ENCODE measurements around the gene PARD3. TPM values are rescaled to one million over a fixed set of nuclear protein-coding genes. Genes with fewer than 3 reads are reported as not detected.

PARD3 gene
- total RNA-seq (2014; rRNA removed) (149 and 154 TPM in 2 replicates), Bru-seq, nascent RNA (percentile 94 among the genes with signal in this experiment), BruChase-seq, experiment 1, labeled RNA remaining after a 6-hour chase (percentile 82 among the genes with signal in this experiment), BruChase-seq, experiment 2, labeled RNA remaining after a 2-hour chase (percentile 90 among the genes with signal in this experiment)
- long read RNA-seq, full-length matches to known transcripts = 23 of 300 reads
- long read RNA-seq, partial matches to known transcripts = 155 of 300 reads
- long read RNA-seq, other reads (novel, unspliced or antisense) = 122 of 300 reads

- ChIA-PET POLR2A (ENCODE audit: unreplicated experiment) (interaction anchor here (0.6 to 1.2 kb wide), 3 partner anchors 47 to 84 kb away, joined by 3 to 13 read pairs (median 4); no protein-coding TSS in a partner anchor), CTCF (interaction anchor here (0.6 to 2.7 kb wide), 10 partner anchors 39 to 160 kb away, joined by 3 to 31 read pairs (median 9); no protein-coding TSS in a partner anchor)
- Histone ChIP-seq H3K4me1 (ENCODE audit: insufficient read depth, low read length) (peaks cover 36% of the 10 kb centered on the region), H3K9me2 (replicated peaks; ENCODE audit: low read length) (no peaks in the 10 kb centered on the region), H3K4me2 (ENCODE audit: low read length) (peak within 1 kb of the TSS; percentile 90), H3K27me3 (ENCODE audit: low read length) (no peaks in the 10 kb centered on the region), H3K27ac (ENCODE audit: low read length) (peak within 1 kb of the TSS; percentile 13; the same call in 1 of the 2 replicates), H3K79me2 (ENCODE audit: low read length) (peaks cover 41% of the 10 kb centered on the region), H3K4me3 (ENCODE audit: low read length) (peak within 1 kb of the TSS; percentile 72), H4K20me1 (ENCODE audit: low read length) (peaks cover 34% of the 10 kb centered on the region), H2AFZ (ENCODE audit: low read length) (peak within 1 kb of the TSS; percentile 80), H3K36me3 (ENCODE audit: low read depth, low read length) (no peaks in the 10 kb centered on the region), H3K9ac (ENCODE audit: low read length) (peak within 1 kb of the TSS; percentile 85), H3K9me3 (ENCODE audit: low read length) (no peaks in the 10 kb centered on the region), H3F3A (ENCODE audit: low read length, unreplicated experiment) (no peaks in the 10 kb centered on the region)
- BruUV-seq (replicated peaks) = no TSS peak
- intact Hi-C loops (cut with micrococcal nuclease) = loop anchor here (1.0 to 2.0 kb wide), 6 partner anchors 47 to 159 kb away; no protein-coding TSS in a partner anchor
- DNase-seq = peak; percentile 91
- TF ChIP-seq EZH2 (IDR thresholded peaks at IDR 0.05; ENCODE audit: low read length, unreplicated experiment) = no peak
- no peak for TF ChIP-seq EZH2phosphoT487 (IDR thresholded peaks at IDR 0.05; ENCODE audit: borderline replicate concordance, low read length)
- TF ChIP-seq CTCF (conservative IDR thresholded peaks at IDR 0.05; ENCODE audit: low read depth, low read length) = no peak
- ATAC-seq = peak; percentile 64
These were observed at the start of gene PARD3 for GRCh38 chr10:34815185-34816084. PARD3 (minus strand) TSS chr10:34815296; CDS start chr10:34814995, 301 bp downstream.

- ATAC-seq (no peak), DNase-seq (no peak)
- Histone ChIP-seq H3K4me1 (ENCODE audit: insufficient read depth, low read length) (peaks cover 21% of the 10 kb centered on the region), H3K4me3 (ENCODE audit: low read length) (no peak overlapping the region), H3K27ac (ENCODE audit: low read length) (no peak overlapping the region), H4K20me1 (ENCODE audit: low read length) (no peaks in the 10 kb centered on the region), H3K9ac (ENCODE audit: low read length) (no peak overlapping the region), H2AFZ (ENCODE audit: low read length) (peak overlapping the region; percentile 6; the same call in 1 of the 2 replicates), H3K36me3 (ENCODE audit: low read depth, low read length) (no peaks in the 10 kb centered on the region), H3K27me3 (ENCODE audit: low read length) (no peaks in the 10 kb centered on the region), H3K4me2 (ENCODE audit: low read length) (no peak overlapping the region), H3K9me3 (ENCODE audit: low read length) (no peaks in the 10 kb centered on the region), H3K79me2 (ENCODE audit: low read length) (no peaks in the 10 kb centered on the region), H3F3A (ENCODE audit: low read length, unreplicated experiment) (peaks cover 3% of the 10 kb centered on the region), H3K9me2 (replicated peaks; ENCODE audit: low read length) (no peaks in the 10 kb centered on the region)
- BruUV-seq (replicated peaks) = no TSS peak
- intact Hi-C loops (cut with micrococcal nuclease) = loop anchor here (5.0 kb wide), 1 partner anchor 98 kb away; no protein-coding TSS in a partner anchor
- ChIA-PET CTCF (interaction anchor here (0.6 kb wide), 3 partner anchors 9 to 140 kb away, joined by 3 to 7 read pairs (median 4); no protein-coding TSS in a partner anchor), POLR2A (ENCODE audit: unreplicated experiment) (no interaction called here)
- TF ChIP-seq CTCF (conservative IDR thresholded peaks at IDR 0.05; ENCODE audit: low read depth, low read length) = no peak
- no peak for TF ChIP-seq EZH2 (IDR thresholded peaks at IDR 0.05; ENCODE audit: low read length, unreplicated experiment)
- no peak for TF ChIP-seq EZH2phosphoT487 (IDR thresholded peaks at IDR 0.05; ENCODE audit: borderline replicate concordance, low read length)
These were observed 49.3 kb upstream of the PARD3 start for GRCh38 chr10:34864149-34865067.
